HepG2 (cell line): ENCODE data around the gene EPN2. TPM values are rescaled to one million over a fixed set of nuclear protein-coding genes. Genes with fewer than 3 reads are reported as not detected.
A peak's percentile ranks its signal among the peaks of the same experiment; 100 is the strongest.

Experiments used
- AGO2 ChIP-seq: fragments of 200-400 bp; formaldehyde crosslinking; optimal IDR thresholded peaks from 2 replicates; pipeline ENCODE3; 2017; ENCODE audit warnings: mild to moderate bottlenecking, low read depth, low read length, moderate library complexity
- ARID3A ChIP-seq: IDR thresholded peaks from 2 replicates; pipeline ENCODE4 v1.6.1; 2012; ENCODE audit warnings: low read depth, low read length, improper control_type of control experiment
- CCDC6 ChIP-seq: sonication (generic); formaldehyde crosslinking; IDR thresholded peaks from 2 replicates; pipeline ENCODE4 v1.8.1; 2022; ENCODE audit warnings: mild to moderate bottlenecking, missing genetic modification reagents, moderate library complexity
- FOXK2 ChIP-seq: fragments of 450-650 bp; IDR thresholded peaks from 2 replicates; pipeline ENCODE4 v1.6.1; 2016
- FOXP4 ChIP-seq: sonication (generic); formaldehyde crosslinking; IDR thresholded peaks from 2 replicates; pipeline ENCODE4 v1.4.0; 2020; ENCODE audit warnings: missing genetic modification reagents
- FUBP1 ChIP-seq: sonication (generic); formaldehyde crosslinking; IDR thresholded peaks from 2 replicates; pipeline ENCODE4 v1.5.1; 2020; ENCODE audit warnings: missing genetic modification reagents, mild to moderate bottlenecking, borderline replicate concordance
- MBD4 ChIP-seq: IDR thresholded peaks from 2 replicates; pipeline ENCODE4 v1.6.1; 2012; ENCODE audit warnings: low read length, inconsistent platforms, borderline replicate concordance
- RFX1 ChIP-seq: fragments of 450-650 bp; IDR thresholded peaks from 2 replicates; pipeline ENCODE4 v1.6.1; 2017
- SAP130 ChIP-seq: IDR thresholded peaks from 2 replicates; pipeline ENCODE4 v1.6.1; 2016; ENCODE audit warnings: low read depth
- TEAD3 ChIP-seq: optimal IDR thresholded peaks from 2 replicates; pipeline ENCODE3; 2016; ENCODE audit warnings: borderline replicate concordance
- YEATS2 ChIP-seq: sonication (generic); formaldehyde crosslinking; IDR thresholded peaks from 2 replicates; pipeline ENCODE4 v1.4.0; 2020; ENCODE audit warnings: missing genetic modification reagents, borderline replicate concordance
- ZFP62 ChIP-seq: sonication (generic); formaldehyde crosslinking; IDR thresholded peaks from 2 replicates; pipeline ENCODE4 v1.4.0; 2020; ENCODE audit warnings: missing genetic modification reagents
- ZNF275 ChIP-seq: sonication (generic); formaldehyde crosslinking; IDR thresholded peaks from 2 replicates; pipeline ENCODE4 v1.8.0; 2022; ENCODE audit warnings: missing genetic modification reagents, mild to moderate bottlenecking, inconsistent platforms, borderline replicate concordance
- ZNF382 ChIP-seq: sonication (generic); formaldehyde crosslinking; IDR thresholded peaks from 2 replicates; pipeline ENCODE4 v1.5.0; 2020; ENCODE audit warnings: missing genetic modification reagents, mild to moderate bottlenecking, borderline replicate concordance
- ZNF383 ChIP-seq: sonication (generic); formaldehyde crosslinking; IDR thresholded peaks from 2 replicates; pipeline ENCODE4 v1.4.0; 2020; ENCODE audit warnings: missing genetic modification reagents, mild to moderate bottlenecking, borderline replicate concordance
- ZNF513 ChIP-seq: sonication (generic); formaldehyde crosslinking; conservative IDR thresholded peaks from 2 replicates; pipeline ENCODE4 v1.5.0; 2020; ENCODE audit warnings: missing genetic modification reagents
- polyA plus RNA-seq, 8 experiments: library from polyadenylated mRNA; depleted of rRNA in 3 of 8; stranded (reverse) in 7 of 8; unstranded in 1 of 8; fragments of >200 nt; fragmentation: Illumina TruSeq in 4 of 8; extraction: Trizol in 4 of 8; gene quantifications; 2 replicates each; pipeline versions ENCODE4 v1.2.1 to v1.2.3, GENCODE V29; 2011 to 2016; ENCODE audit warnings: low read depth in 4 of 8, missing spikeins in 1 of 8, mixed read lengths in 1 of 8; ENCODE audit not compliant: insufficient read depth in 1 of 8
- total RNA-seq, 5 experiments: library from RNA; depleted of rRNA; stranded (reverse); fragments of >200 nt; fragmentation: Illumina TruSeq; extraction: Trizol; gene quantifications; 2 replicates each; pipeline ENCODE4 v1.2.3, GENCODE V29; 2016; ENCODE audit warnings: low read depth in 1 of 5

Gene EPN2
- total and polyA plus RNA-seq, 2 of the 13 experiments (the other 11 are each of a cell fraction or from before 2014, with no cell fraction given), result 7.8 to 19.2 TPM

GRCh38 chr17:19346351-19347255 is 109.4 kb downstream of the EPN2 start (continued):
- TF ChIP-seq FOXP4 (CRISPR knock-in tag), result no peak
- no peak for TF ChIP-seq YEATS2
- TF ChIP-seq MBD4, result no peak
- no peak for TF ChIP-seq TEAD3 (CRISPR knock-in tag)
- no peak for TF ChIP-seq ZNF275
- peak; percentile 52 for TF ChIP-seq AGO2
- TF ChIP-seq ARID3A, result no peak
- no peak for TF ChIP-seq ZNF513
- no peak for TF ChIP-seq ZNF382 (CRISPR knock-in tag)
- TF ChIP-seq RFX1, result no peak
- no peak for TF ChIP-seq FUBP1 (CRISPR knock-in tag)
- no peak for TF ChIP-seq ZNF383 (CRISPR knock-in tag)
- 0 out of 2 replicates have a peak, but pooled peaks have one; percentile 32 for TF ChIP-seq SAP130 (CRISPR knock-in tag)
- no peak for TF ChIP-seq CCDC6 (CRISPR knock-in tag)
- TF ChIP-seq FOXK2, result no peak
- no peak for TF ChIP-seq ZFP62 (CRISPR knock-in tag)
